Keratinocyte (primary cell): Measurements from ENCODE around the gene RBM17. TPM values are rescaled to one million over a fixed set of nuclear protein-coding genes. Genes with fewer than 3 reads are reported as not detected.

Experiments used
- DNase-seq: peaks from one replicate; pipeline ENCODE4 v3.0.0-alpha.2; 2011; ENCODE audit warnings: low read depth, missing footprints, low spot score
- FAIRE-seq: peaks from 2 replicates; lab custom pipeline; 2011; peaks lifted over from hg19 to GRCh38; lab: Jason Lieb, UNC
- H2AFZ ChIP-seq: 2 replicates; pipeline ENCODE4 v1.6.0; 2012; ENCODE audit warnings: low read length, control low read depth, inconsistent platforms; ENCODE audit not compliant: control insufficient read depth
- H3K27ac ChIP-seq: 2 replicates; pipeline ENCODE4 v1.5.1; 2011; ENCODE audit warnings: low read length; ENCODE audit not compliant: control insufficient read depth, insufficient read depth
- H3K27me3 ChIP-seq: 3 replicates; pipeline ENCODE4 v1.6.0; 2011; ENCODE audit warnings: low read length; ENCODE audit not compliant: control insufficient read depth, insufficient read depth; ENCODE audit errors: extremely low read depth
- H3K36me3 ChIP-seq, 2 experiments: 2 replicates in 1 of 2; 3 replicates in 1 of 2; pipeline ENCODE4 v1.5.1; 2011; ENCODE audit warnings: low read length in 2 of 2, mild to moderate bottlenecking in 1 of 2; ENCODE audit not compliant: control insufficient read depth in 2 of 2, insufficient read depth in 2 of 2; ENCODE audit errors: extremely low read depth in 1 of 2
- H3K4me1 ChIP-seq: 3 replicates; pipeline ENCODE4 v1.5.1; 2011; ENCODE audit warnings: low read length; ENCODE audit not compliant: control insufficient read depth, insufficient read depth; ENCODE audit errors: extremely low read depth
- H3K4me2 ChIP-seq: 3 replicates; pipeline ENCODE4 v1.6.0; 2011; ENCODE audit warnings: low read depth, low read length; ENCODE audit not compliant: control insufficient read depth, insufficient read depth; ENCODE audit errors: extremely low read depth
- H3K4me3 ChIP-seq, 3 experiments: fragments of 200-600 bp in 1 of 3; sonication (generic) in 1 of 3; 2 replicates in 2 of 3; 3 replicates in 1 of 3; pipeline ENCODE4 v1.5.1; 2011 to 2016; ENCODE audit warnings: low read length in 3 of 3, mild to moderate bottlenecking in 3 of 3, control low read depth in 2 of 3, inconsistent platforms in 1 of 3, low read depth in 1 of 3, mixed read lengths in 1 of 3, mixed run types in 1 of 3, moderate library complexity in 1 of 3; ENCODE audit not compliant: control insufficient read depth in 2 of 3, insufficient read depth in 2 of 3; ENCODE audit errors: extremely low read depth in 1 of 3
- H3K79me2 ChIP-seq: 2 replicates; pipeline ENCODE4 v1.6.0; 2012; ENCODE audit warnings: low read length; ENCODE audit not compliant: control insufficient read depth, insufficient read depth
- H3K9ac ChIP-seq: 3 replicates; pipeline ENCODE4 v1.6.0; 2011; ENCODE audit warnings: low read length; ENCODE audit not compliant: control insufficient read depth, insufficient read depth; ENCODE audit errors: extremely low read depth
- H3K9me1 ChIP-seq: 3 replicates; pipeline ENCODE4 v1.6.0; 2011; ENCODE audit warnings: low read length; ENCODE audit not compliant: control insufficient read depth, insufficient read depth; ENCODE audit errors: extremely low read depth
- H3K9me3 ChIP-seq: 2 replicates; pipeline ENCODE4 v1.5.1; 2012; ENCODE audit warnings: low read depth, low read length; ENCODE audit not compliant: control insufficient read depth
- H4K20me1 ChIP-seq: 3 replicates; pipeline ENCODE4 v1.6.0; 2011; ENCODE audit warnings: low read length; ENCODE audit not compliant: control insufficient read depth, insufficient read depth; ENCODE audit errors: extremely low read depth
- CTCF ChIP-seq, 3 experiments: IDR thresholded peaks in 1 of 3; conservative IDR thresholded peaks in 1 of 3; optimal IDR thresholded peaks in 1 of 3; 2 replicates in 2 of 3; 3 replicates in 1 of 3; pipeline versions ENCODE3 to v1.5.1; 2011; ENCODE audit warnings: low read length in 3 of 3, mild to moderate bottlenecking in 3 of 3, moderate library complexity in 2 of 3, control low read depth in 1 of 3, inconsistent platforms in 1 of 3; ENCODE audit not compliant: insufficient read depth in 2 of 3; ENCODE audit errors: extremely low read depth in 1 of 3
- EZH2 ChIP-seq: IDR thresholded peaks from one replicate; pipeline ENCODE4 v1.6.1; 2012; ENCODE audit warnings: inconsistent platforms, mild to moderate bottlenecking, low read length, moderate library complexity
- dilution Hi-C: fragments of 300-500 bp; cut with MboI; formaldehyde crosslinking; loops from one replicate; pipeline ENCODE4 v1.7.0; 2020; ENCODE audit warnings: low sequenced_read_pairs; ENCODE audit not compliant: extremely low pct_ligation_motif_present
- polyA plus RNA-seq, 5 experiments: library from polyadenylated mRNA; depleted of rRNA in 3 of 5; stranded (reverse) in 3 of 5; stranded (forward) in 1 of 5; unstranded in 1 of 5; fragments of >200 nt; gene quantifications; 1 replicate in 1 of 5; 2 replicates in 3 of 5; 3 replicates in 1 of 5; pipeline versions ENCODE4 v1.2.1 to v1.2.3, GENCODE V29; 2011 to 2012; ENCODE audit warnings: missing spikeins in 2 of 5, low read depth in 1 of 5, low replicate concordance in 1 of 5

RBM17 gene
- polyA plus RNA-seq, 1 donor (not counting 4 experiments of a cell fraction or from before 2014, with no cell fraction given): 54.8 TPM

- TF ChIP-seq EZH2: no peak
- no peak for TF ChIP-seq CTCF (optimal IDR thresholded peaks at IDR 0.05 in 1 of 3, IDR thresholded peaks at IDR 0.05 in 1 of 3, conservative IDR thresholded peaks at IDR 0.05 in 1 of 3; ENCODE audit: extremely low read depth in 1 of 3, insufficient read depth in 2 of 3, low read length in 3 of 3)
- Histone ChIP-seq H3K9ac (no peak overlapping the region), H3K9me1 (peaks cover 4% of the 10 kb centered on the region), H3K27me3 (no peaks in the 10 kb centered on the region), H3K27ac (no peak overlapping the region), H3K4me2 (no peak overlapping the region), H3K36me3 (peaks cover 13 to 23% of the 10 kb centered on the region in 2 experiments), H3K4me3 (no peak overlapping the region), H3K9me3 (no peaks in the 10 kb centered on the region), H3K79me2 (no peaks in the 10 kb centered on the region), H4K20me1 (no peaks in the 10 kb centered on the region), H3K4me1 (peaks cover 20% of the 10 kb centered on the region), H2AFZ (no peak overlapping the region)
- dilution Hi-C loops: no loop called here
- FAIRE-seq (no peak), DNase-seq (no peak)
These were observed 28.9 kb downstream of the RBM17 start for GRCh38 chr10:6117711-6118110.

- dilution Hi-C loops: no loop called here
- peak; percentile 86 for FAIRE-seq
- Histone ChIP-seq H3K9me1 (peaks cover 4% of the 10 kb centered on the region), H3K79me2 (no peaks in the 10 kb centered on the region), H3K27me3 (no peaks in the 10 kb centered on the region), H3K27ac (peak overlapping the region; percentile 51), H3K9ac (peak overlapping the region; percentile 53), H3K4me3 (peak overlapping the region in 2 of 3 experiments; percentile 24 to 52), H4K20me1 (peaks cover 3% of the 10 kb centered on the region), H3K4me2 (peak overlapping the region; percentile 86), H2AFZ (no peak overlapping the region), H3K36me3 (peaks cover 6 to 10% of the 10 kb centered on the region in 2 experiments), H3K9me3 (no peaks in the 10 kb centered on the region), H3K4me1 (peaks cover 20% of the 10 kb centered on the region)
- TF ChIP-seq CTCF (optimal IDR thresholded peaks at IDR 0.05 in 1 of 3, IDR thresholded peaks at IDR 0.05 in 1 of 3, conservative IDR thresholded peaks at IDR 0.05 in 1 of 3; ENCODE audit: extremely low read depth in 1 of 3, insufficient read depth in 2 of 3, low read length in 3 of 3) (no peak), EZH2 (no peak)
- DNase-seq: peak; percentile 50
These were observed 30.6 kb downstream of the RBM17 start for GRCh38 chr10:6119423-6119822.
